GM19023 (cell line): ENCODE measurements around the gene TMPRSS2.

ENCODE experiments used
- ATAC-seq: cut with Tn5 transposase; IDR thresholded peaks from one replicate; pipeline ENCODE4 v1.9.1; 2021; ENCODE audit warnings: mild to moderate bottlenecking, moderate library complexity; ENCODE audit not compliant: unreplicated experiment

TMPRSS2 gene

GRCh38 chr21:41482980-41483379 is 25.0 kb downstream of the TMPRSS2 start:
- no peak for ATAC-seq

GRCh38 chr21:41482301-41482700 is 25.7 kb downstream of the TMPRSS2 start:
- no peak for ATAC-seq

GRCh38 chr21:41481191-41481590 is 26.8 kb downstream of the TMPRSS2 start:
- ATAC-seq, result no peak

- no peak for ATAC-seq
Observed at GRCh38 chr21:41480086-41480690, 27.8 kb downstream of the TMPRSS2 start.

GRCh38 chr21:41479686-41480085 is 28.3 kb downstream of the TMPRSS2 start:
- no peak for ATAC-seq

GRCh38 chr21:41478319-41479177 is 29.4 kb downstream of the TMPRSS2 start:
- ATAC-seq, result no peak

GRCh38 chr21:41477641-41478318 is 30.2 kb downstream of the TMPRSS2 start:
- no peak for ATAC-seq

GRCh38 chr21:41475714-41476420 is 32.1 kb downstream of the TMPRSS2 start:
- ATAC-seq, result no peak

GRCh38 chr21:41472753-41473548 is 35.0 kb downstream of the TMPRSS2 start:
- no peak for ATAC-seq

- no peak for ATAC-seq
Observed at GRCh38 chr21:41470054-41470453, 37.9 kb downstream of the TMPRSS2 start.

- no peak for ATAC-seq
Observed at GRCh38 chr21:41466024-41466820, 41.7 kb downstream of the TMPRSS2 start.

- ATAC-seq, result no peak
Observed at GRCh38 chr21:41465176-41465781, 42.7 kb downstream of the TMPRSS2 start.

- ATAC-seq, result peak; percentile 59
Observed at GRCh38 chr21:41460578-41461527, 47.1 kb downstream of the TMPRSS2 start.

- peak; percentile 16 for ATAC-seq
Observed at GRCh38 chr21:41459884-41460534, 47.9 kb downstream of the TMPRSS2 start.

- ATAC-seq, result no peak
Observed at GRCh38 chr21:41458559-41458958, 49.4 kb downstream of the TMPRSS2 start.

GRCh38 chr21:41458121-41458520 is 49.8 kb downstream of the TMPRSS2 start:
- no peak for ATAC-seq

GRCh38 chr21:41453761-41454160 is 54.2 kb downstream of the TMPRSS2 start:
- no peak for ATAC-seq

GRCh38 chr21:41453198-41453597 is 54.8 kb downstream of the TMPRSS2 start:
- ATAC-seq, result no peak
